Measurements from ENCODE around the gene VSIG10L2. TPM values are rescaled to one million over a fixed set of nuclear protein-coding genes. Genes with fewer than 3 reads are reported as not detected.

VSIG10L2 gene
- total RNA-seq, 1 experiment from 2014 or later = not detected

DNA sequence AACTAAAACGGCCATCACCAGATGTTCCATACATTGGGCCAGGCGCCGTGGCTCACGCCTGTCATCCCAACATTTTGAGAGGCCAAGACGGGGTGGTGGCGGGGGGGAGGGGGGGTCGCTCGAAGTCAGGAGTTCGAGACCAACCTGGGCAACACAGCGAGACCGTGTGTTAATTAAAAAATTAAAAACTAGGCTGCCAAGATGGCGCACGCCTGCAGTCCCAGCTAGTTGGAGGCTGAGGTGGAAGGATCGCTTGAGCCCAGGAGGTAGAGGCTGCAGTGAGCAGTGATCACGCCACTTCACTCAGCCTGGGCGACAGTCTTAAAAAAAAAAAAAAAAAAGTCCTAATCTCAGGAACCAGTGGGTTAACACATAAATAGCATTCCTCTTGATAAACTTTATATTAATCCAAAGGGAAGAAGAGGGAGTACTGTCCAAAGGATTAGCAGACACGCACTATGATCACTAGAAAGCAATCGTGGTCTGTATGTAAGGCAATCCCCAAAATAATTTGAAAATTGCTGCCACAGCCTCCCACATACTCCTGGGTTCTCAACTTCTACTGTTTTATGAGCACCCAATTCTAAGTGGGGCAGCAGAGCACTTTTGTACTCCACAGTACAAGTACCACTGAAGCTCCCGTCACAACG lies 43.4 kb upstream of the VSIG10L2 start:
- Histone ChIP-seq H3K4me3 (ENCODE audit: low read depth, low read length) (peak overlapping the region; percentile 56), H3K9me3 (0 out of 2 replicates have a peak, but pooled peaks cover 2% of the 10 kb centered on the region), H3K27me3 (replicated peaks; ENCODE audit: control insufficient read depth, insufficient read depth, low read length) (no peaks in the 10 kb centered on the region), H3K36me3 (ENCODE audit: control insufficient read depth, insufficient read depth, low read length) (no peaks in the 10 kb centered on the region), H3K4me1 (peaks cover 5% of the 10 kb centered on the region; the same call in 1 of the 2 replicates)
- ChIA-PET CTCF (interaction anchor here (0.5 to 1.1 kb wide), 4 partner anchors 10 to 1591 kb away, joined by 3 to 6 read pairs (median 4); partner anchors contain the start of gene HYLS1), POLR2A (interaction anchor here (0.9 to 1.3 kb wide), 3 partner anchors 15 to 310 kb away, joined by 5 to 8 read pairs (median 6); partner anchors contain the start of genes FAM118B, HYLS1 and RPUSD4)
- peaks cover 5% of the 10 kb centered on the region for H3K27me3 Mint-ChIP-seq (ENCODE audit: insufficient read depth, unreplicated experiment)
- no peak for TF ChIP-seq CTCF (IDR thresholded peaks at IDR 0.05; ENCODE audit: insufficient read depth in 1 of 2, low read depth in 1 of 2, low read length in 1 of 2, severe bottlenecking in 1 of 2, unreplicated experiment in 1 of 2)
- H3K27ac Mint-ChIP-seq (ENCODE audit: unreplicated experiment) = peak overlapping the region; percentile 94
- intact Hi-C loops (cut with micrococcal nuclease; ENCODE audit: unreplicated experiment) = no loop called here
- peaks cover 17% of the 10 kb centered on the region for H3K36me3 Mint-ChIP-seq (ENCODE audit: insufficient read depth, unreplicated experiment)
- DNase-seq = no peak
- BruUV-seq (replicated peaks) = TSS peak; percentile 76
- H3K4me1 Mint-ChIP-seq (ENCODE audit: low read depth, unreplicated experiment) = peaks cover 15% of the 10 kb centered on the region
- peak overlapping the region; percentile 99 for H3K4me3 Mint-ChIP-seq (ENCODE audit: unreplicated experiment)
- peaks cover 7% of the 10 kb centered on the region for H3K9me3 Mint-ChIP-seq (ENCODE audit: unreplicated experiment)

- Histone ChIP-seq H3K4me3 (ENCODE audit: low read depth, low read length) (peak within 1 kb of the TSS; percentile 56), H3K36me3 (ENCODE audit: control insufficient read depth, insufficient read depth, low read length) (no peaks in the 10 kb centered on the region), H3K9me3 (0 out of 2 replicates have a peak, but pooled peaks cover 2% of the 10 kb centered on the region), H3K27me3 (replicated peaks; ENCODE audit: control insufficient read depth, insufficient read depth, low read length) (no peaks in the 10 kb centered on the region), H3K4me1 (peaks cover 5% of the 10 kb centered on the region; the same call in 1 of the 2 replicates)
- H3K36me3 Mint-ChIP-seq (ENCODE audit: insufficient read depth, unreplicated experiment) = peaks cover 17% of the 10 kb centered on the region
- ChIA-PET CTCF (interaction anchor here (0.5 to 1.1 kb wide), 5 partner anchors 10 to 1591 kb away, joined by 3 to 6 read pairs (median 4); partner anchors contain the start of gene HYLS1), POLR2A (interaction anchor here (0.6 to 1.3 kb wide), 7 partner anchors 15 to 581 kb away, joined by 3 to 8 read pairs (median 5); partner anchors contain the start of genes DCPS, FAM118B, HYLS1 and RPUSD4)
- no TSS peak for BruUV-seq (replicated peaks)
- no peak for TF ChIP-seq CTCF (IDR thresholded peaks at IDR 0.05; ENCODE audit: insufficient read depth in 1 of 2, low read depth in 1 of 2, low read length in 1 of 2, severe bottlenecking in 1 of 2, unreplicated experiment in 1 of 2)
- peaks cover 15% of the 10 kb centered on the region for H3K4me1 Mint-ChIP-seq (ENCODE audit: low read depth, unreplicated experiment)
- peak within 1 kb of the TSS; percentile 94 for H3K27ac Mint-ChIP-seq (ENCODE audit: unreplicated experiment)
- H3K9me3 Mint-ChIP-seq (ENCODE audit: unreplicated experiment) = peaks cover 7% of the 10 kb centered on the region
- peaks cover 5% of the 10 kb centered on the region for H3K27me3 Mint-ChIP-seq (ENCODE audit: insufficient read depth, unreplicated experiment)
- peak within 1 kb of the TSS; percentile 99 for H3K4me3 Mint-ChIP-seq (ENCODE audit: unreplicated experiment)
- peak; percentile 91 to 93 for DNase-seq
- intact Hi-C loops (cut with micrococcal nuclease; ENCODE audit: unreplicated experiment) = no loop called here
Measured at GRCh38 chr11:125902927-125903710, 42.7 kb upstream of the VSIG10L2 start, which contains the start of gene PUS3. PUS3 (minus strand) TSS chr11:125903206; CDS start chr11:125896284, 6,922 bp downstream.

Measured in Caco-2 (cell line).